Activated CD4-positive, alpha-beta T cell treated with anti-CD3 and anti-CD28 coated beads, Interleukin-10, Interleukin-2, amounts not matched to agents 100 ng/mL and 50 ng/mL, durations not matched to agents 16 hours and 8 hours (primary cell): ENCODE data around the gene KMT2B.
"Not testable (repeated sequence)": the region's sequence is repeated elsewhere in the genome, so short reads cannot be mapped to it uniquely, and the experiment has no call there.

Experiments
- DNase-seq: peaks from one replicate; pipeline ENCODE4 v3.0.0-alpha.2; 2020

Gene KMT2B

DNA sequence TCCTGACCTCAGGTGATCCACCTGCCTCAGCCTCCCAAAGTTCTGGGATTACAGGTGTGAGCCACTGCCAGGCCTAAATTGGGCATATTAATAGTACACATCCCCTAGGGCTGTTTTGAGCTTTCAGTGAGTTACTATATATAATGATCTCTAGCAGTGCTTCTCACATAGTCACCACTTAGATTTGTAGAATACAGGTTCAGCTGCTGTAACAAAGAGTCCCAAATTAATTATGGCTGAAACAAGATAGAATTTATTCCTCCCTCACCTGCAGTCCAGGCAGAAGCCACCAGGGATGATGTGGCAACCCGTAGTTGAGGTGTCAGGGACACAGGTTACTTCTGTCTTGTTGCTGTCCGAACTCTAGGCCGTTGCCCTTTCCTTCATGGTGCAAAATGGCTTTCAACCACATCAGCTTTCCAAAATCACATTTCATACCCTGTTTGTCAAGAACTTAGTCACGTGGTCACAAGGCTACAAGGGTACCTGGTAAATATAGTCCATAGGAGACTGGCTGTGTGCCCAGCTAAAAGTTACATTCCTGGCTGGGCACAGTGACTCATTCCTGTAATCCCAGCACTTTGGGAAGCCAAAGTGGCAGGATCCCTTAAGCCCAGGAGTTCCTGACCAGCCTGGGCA is 43.0 kb downstream of the KMT2B start:
- DNase-seq, result no peak

DNA sequence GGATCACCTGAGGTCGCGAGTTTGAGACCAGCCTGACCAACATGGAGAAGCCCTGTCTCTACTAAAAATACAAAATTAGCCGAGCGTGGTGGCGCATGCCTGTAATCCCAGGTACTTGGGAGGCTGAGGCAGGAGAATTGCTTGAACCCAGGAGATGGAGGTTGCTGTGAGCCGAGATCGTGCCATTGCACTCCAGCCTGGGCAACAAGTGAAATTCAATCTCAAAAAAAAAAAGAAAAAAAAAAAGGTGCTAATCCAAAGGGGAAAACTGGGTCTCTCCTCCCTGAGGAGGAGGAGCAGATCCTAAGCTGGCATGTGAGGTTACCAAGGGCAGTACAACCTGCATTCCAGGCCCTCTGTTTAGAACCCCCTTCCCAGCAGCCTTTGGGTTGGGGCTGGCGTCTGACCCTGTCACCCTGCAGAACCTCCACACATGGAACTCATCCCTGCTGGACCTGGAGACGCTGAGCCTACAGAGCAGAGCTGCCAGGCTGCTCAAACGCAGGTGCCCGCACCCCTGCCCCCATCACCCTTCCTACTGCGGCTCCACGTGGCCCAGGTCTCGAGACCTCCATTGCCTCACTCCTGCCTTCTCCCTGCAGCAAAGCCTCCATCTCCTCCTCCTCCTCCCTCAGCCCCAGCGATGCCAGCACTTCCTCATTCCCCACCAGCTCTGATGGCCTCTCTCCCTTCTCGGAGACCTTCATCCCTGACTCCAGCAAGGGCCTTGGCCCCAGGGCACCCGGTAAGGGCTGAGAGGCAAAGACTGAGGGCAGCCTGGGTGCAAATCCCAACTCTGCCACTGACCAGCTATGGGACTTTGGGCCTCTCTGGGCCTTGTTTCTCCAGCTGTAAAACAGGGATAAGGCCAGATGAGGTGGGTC is 46.9 kb downstream of the KMT2B start:
- no peak for DNase-seq

DNA sequence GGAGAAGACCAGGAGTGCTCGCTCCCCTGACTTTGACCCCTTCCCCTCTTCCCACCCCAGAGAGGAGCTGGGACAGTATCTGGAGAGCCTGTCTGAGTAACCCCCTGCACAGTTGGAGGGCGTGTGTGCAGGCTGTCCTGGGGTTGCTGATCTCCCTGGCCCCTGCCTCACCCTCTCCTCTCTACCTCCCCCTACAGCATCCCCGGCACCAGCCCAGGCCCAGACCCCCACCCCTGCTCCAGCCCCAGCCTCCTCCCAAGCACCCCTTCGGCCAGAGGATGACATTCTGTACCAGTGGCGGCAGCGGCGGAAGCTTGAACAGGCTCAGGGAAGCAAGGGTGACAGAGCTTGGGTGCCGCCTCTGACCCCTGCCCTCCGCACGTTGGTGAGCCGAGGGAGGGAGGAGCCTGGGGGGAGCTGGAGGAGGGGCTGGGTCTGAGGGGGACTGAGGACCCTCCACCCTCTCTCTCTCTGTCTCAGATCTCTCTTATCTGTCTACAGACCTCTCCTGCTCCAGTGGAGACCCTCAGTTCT is 48.8 kb downstream of the KMT2B start:
- no peak for DNase-seq

DNA sequence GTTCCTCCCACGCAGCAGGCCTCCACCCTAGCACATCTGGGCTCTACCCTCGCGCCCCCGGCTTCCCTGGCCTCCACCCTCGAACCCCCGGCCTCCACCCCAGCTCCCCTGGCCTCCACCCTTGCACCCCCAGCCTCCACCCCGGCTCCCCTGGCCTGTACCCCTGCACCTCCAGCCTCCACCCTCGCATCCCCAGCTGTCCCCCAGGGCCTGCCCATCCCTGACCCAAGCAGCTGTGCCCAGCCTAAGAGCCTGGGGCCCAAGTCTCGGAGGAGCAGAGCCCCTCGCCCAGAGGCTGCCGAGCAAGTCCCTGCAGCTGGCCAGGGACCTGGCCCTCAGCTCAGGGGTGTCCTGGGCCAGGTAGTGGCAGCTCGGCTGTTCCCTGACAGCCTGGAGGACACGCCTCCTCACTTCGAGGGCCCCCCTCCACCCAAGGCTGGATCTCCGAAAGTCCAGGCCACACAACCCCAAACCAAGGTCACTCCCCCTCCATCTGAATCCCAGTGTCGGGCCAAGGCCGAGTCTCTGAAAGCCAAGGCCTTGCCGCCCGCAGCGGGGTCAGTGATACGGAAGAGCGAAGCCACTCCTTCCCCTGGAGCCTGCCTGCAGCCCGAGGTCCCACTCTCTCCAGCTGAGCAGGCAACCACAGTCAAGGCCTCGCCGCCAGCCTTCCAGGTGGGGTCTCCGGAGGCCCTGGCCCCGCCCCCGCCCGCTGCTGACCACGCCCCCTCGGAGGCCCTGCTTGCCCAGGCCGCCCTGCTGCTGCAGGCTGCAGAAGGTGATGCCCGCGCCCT is 49.7 kb downstream of the KMT2B start:
- DNase-seq, result no peak

DNA sequence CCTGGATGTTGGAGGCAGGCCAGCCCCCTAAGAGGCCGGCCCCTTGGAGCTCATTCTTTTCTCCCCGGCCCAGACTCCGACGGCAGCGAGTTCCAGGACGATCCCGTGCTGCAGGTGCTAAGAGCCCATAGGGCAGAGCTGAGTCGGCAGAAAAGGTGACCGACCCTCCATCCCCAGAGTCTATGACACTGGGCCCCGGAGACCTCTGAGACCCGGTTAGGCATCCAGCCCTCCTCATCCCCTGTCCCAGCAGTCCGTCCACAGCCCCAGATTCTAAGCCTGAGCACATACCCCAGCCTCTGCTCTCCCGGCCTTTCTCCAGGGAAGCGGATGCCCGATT is 50.2 kb downstream of the KMT2B start:
- no peak for DNase-seq

DNA sequence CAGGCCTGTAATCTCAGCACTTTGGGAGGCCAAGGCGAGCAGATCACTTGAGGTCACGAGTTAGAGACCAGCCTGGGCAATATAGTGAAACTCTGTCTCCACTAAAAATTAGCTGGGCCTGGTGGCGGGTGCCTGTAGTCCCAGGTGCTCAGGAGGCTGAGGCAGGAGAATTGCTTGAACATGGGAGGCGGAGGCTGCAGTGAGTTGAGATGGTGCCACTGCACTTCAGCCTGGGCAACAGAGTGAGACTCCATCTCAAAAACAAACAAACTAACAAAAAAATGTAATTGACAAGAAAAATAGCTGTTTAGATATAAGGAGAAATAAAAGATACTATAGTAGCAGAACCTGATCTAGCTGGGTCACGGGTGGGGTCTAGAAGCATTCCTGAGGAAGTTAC is 54.6 kb downstream of the KMT2B start:
- not testable (repeated sequence) for DNase-seq

DNA sequence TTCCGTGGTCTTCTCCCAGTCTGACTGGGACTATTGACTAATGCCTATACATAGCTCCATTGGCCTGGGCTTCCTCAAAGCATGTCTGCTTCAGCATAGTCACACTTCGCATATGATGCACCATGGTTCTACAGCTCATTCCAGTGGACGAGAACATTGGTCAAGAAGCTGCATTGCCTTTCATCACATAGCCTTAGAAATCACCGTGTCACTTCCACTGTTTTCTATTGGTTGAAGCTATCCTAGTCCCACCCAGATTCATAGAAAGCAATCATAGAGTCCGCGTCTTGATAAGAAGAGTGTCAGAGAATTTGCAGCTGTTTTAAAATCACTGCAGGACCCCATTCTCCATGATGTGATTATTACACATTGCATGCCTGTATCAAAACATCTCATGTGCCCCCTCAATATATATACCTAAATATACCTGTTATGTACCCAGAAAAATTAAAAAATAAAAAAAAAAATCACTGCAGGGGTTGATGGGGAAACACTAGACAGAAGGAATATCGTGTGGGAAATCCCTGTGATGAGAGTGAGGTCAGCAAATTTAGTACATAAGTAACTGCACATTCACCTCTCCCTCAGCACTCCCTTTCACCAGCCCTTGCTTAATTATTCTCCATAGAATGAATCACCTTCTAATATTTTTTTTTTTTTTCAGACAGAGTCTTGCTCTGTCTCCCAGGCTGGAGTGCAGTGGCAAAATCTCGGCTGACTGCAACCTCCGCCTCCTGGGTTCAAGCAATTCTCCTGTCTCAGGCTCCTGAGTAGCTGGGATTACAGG is 55.4 kb downstream of the KMT2B start:
- no peak for DNase-seq

DNA sequence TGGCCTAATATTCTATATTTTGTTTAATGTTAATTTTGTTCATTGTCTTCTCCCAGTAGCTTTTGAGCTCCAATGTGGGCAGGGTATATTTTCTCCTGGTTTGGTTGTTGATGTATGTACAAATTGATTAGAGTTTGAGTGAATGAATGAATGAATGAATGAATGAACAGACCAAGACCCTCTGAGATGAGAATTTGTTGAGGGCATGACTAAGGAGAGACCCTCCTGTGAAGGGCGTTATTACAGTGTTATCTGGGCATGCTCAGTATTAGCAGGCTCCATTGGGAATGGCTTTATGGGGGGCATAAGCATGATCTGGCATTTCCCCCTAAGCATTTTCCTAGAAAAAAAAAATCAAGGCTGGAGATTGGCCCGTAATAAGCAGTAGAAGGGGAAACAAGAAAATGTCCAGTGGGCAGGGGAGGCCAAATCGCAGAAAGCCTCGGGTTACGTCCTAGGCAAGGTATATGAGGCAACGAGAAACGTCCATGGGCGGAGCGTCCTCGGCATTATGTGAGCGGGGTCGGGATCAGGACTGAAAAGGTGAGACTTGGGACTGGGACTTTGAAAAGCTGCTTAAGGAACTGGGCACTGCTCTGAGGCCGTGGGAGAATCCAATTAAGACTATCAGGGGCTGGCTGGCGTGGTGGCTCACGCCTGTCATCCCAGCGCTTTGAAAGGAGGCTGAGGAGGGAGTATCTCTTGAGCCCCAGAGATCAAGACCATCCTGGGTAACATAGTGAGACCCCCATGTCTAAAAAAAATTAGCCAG is 56.7 kb downstream of the KMT2B start:
- DNase-seq, result no peak

DNA sequence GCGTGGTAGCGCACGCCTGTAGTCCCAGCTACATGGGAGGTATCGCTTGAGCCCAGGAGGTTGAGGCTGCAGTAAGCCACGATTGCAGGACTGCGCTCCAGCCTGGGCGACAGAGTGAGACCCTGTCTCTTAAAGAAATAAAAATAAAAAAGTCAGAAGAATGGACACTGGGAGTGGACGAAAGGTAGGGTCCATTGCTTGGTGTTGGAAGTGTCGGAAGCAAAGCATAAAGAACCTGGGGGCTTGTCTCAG is 57.2 kb downstream of the KMT2B start:
- DNase-seq, result no peak

DNA sequence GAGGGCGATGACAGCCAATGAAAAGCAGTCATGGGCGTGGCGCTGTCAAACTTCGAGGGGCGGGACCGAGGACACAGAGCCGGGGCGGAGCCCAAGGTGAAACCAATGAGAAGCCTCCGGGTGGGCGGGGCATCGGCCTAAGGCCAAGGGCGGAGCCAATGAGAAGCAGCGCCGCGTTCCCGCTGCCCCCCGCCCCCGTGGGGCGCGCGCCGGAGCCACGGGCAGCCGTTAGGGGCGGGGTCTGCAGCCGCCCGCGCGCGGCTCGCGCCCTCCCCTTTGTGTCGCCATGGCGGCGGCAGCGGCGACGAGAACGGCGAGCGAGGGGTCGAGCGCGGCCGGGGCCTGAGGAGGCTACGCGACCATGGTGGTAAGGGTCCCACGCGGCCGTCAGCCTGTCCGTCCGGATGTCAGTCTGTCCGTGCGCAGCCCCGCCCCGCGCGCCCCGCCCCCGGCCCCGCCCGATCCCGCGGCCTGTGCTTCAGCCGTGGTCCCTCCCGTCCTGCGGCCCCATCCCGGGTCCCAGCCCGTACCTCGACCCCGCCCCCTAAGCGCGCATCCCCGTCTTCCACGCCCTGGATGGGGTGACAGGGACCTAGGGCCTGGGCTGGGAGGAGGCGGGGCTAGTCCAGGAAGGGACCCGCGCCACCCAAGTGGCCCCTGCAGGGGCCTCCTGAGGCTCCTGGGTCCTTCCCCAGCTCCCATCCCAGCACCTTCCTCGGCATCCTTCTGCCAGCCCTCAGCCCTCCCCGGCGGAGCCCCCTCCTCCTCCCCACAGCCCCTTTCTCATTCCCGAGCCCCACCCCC is 57.7 kb downstream of the KMT2B start, which contains the start of gene ARHGAP33:
Gene ARHGAP33 (plus strand): TSS at position 267 of the 804 bp plus-strand sequence. CDS start 95 bp downstream, at position 362.
- DNase-seq, result peak; percentile 99

DNA sequence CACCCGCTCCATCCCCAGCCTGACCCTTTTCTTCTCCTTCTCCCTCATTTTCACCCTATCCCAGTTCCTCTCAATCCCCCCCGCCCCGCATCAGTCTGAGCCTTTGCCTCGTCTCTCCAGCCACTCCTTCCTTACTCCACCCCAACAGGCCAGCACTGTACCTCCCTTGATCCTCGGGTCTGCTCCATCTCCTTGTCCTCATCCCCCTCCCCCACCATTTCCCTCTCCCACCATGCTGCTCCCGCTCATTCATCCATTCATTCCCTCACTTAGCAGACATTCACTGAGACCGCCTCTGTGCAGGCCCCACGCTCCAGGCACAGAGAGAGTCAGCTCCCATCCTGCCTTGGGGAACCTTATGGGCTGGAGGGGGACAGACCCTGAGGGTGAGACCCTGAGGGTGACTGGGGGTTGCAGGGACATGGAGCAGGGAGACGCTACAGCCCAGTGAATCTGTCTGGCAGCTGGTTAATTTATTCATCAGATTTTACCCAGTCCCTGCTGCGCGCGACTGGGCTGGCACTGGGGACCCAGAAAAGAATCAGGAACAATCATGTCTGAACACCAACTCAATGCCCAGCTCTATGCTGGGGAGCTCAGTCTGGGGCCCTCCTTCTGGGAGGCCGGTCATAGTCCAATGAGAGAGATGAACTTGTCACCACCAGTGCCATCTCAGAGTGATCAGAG is 58.4 kb downstream of the KMT2B start:
- no peak for DNase-seq

DNA sequence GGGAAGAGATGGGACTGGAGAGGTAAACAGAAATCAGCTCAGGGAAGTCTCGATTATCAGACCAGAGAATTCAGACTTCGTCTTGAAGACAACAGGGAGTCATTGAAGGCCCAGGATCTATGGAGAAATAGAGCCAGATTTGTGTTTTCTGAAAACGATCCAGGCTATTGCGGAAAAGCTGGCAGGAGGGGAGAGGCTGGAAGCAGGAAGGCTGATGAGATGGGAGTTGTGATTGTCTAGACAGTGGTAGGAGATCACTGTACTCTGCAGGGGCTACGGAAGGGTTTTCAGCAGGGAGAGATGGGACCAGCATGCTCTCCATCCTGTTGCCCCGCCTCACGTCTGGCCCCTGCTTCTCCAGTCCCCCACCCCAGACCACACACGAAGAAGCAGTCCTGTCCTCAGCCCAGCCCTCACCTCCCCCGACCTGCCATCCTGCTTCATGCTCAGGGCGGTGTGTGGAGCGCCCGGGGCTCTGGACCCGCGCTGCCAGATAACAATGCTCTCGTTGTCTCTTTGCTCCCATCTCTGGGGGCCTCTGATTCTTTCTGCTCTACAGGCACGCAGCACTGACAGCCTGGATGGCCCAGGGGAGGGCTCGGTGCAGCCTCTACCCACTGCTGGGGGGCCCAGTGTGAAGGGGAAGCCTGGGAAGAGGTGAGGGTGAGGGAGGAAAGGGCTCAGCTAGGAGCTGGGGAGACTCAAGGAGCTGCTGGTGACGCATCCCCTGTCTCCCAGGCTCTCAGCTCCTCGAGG is 59.5 kb downstream of the KMT2B start:
- DNase-seq, result no peak

DNA sequence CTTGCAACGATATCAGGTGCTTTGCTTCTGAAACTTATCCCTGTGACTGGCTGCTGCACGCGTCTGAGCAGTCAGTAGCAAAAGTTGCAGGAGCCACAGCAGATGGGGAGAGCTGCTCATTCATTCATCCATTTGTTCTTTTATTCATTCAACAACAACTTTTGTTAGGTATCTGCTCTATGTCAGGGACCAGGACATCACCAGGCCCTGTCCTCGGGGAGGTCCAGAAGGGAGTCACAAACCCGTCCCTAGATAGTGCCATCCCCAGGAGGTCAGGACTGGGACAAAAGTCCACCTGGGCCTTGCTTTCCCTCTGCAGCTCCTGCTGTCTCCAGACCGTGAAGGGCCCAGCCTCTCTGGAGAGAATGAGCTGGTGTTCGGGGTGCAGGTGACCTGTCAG is 60.2 kb downstream of the KMT2B start:
- DNase-seq, result no peak

DNA sequence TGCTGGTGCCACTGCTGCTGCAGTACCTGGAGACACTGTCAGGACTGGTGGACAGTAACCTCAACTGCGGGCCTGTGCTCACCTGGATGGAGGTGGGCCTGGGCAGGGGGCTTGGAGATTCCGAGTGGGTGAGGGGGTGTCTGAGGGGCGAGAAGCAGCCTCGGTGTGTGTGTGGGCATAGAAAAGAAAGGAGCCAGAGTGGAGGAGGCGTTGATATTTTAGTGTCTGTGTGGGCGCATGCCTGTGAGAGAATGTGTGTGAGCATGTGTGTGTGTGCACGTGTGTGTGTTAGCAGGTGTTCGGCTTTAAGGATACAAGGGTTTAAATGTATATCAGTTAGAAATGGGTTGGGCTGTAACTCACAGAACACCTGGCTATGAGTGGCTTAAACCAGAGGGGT is 61.2 kb downstream of the KMT2B start:
- no peak for DNase-seq

DNA sequence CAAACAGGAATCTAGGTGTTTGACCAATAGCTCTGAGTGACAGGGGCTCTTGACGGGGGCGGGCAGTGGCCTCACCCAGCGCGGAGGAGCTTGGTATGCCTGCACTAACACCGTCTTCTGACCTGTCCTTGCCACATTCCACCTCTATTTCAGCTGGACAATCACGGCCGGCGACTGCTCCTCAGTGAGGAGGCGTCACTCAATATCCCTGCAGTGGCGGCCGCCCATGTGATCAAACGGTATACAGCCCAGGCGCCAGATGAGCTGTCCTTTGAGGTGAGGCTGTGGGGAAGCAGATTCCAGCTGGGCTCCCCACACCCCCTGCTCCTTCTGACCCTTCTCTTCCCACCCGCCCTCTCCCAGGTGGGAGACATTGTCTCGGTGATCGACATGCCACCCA is 62.3 kb downstream of the KMT2B start:
- no peak for DNase-seq

DNA sequence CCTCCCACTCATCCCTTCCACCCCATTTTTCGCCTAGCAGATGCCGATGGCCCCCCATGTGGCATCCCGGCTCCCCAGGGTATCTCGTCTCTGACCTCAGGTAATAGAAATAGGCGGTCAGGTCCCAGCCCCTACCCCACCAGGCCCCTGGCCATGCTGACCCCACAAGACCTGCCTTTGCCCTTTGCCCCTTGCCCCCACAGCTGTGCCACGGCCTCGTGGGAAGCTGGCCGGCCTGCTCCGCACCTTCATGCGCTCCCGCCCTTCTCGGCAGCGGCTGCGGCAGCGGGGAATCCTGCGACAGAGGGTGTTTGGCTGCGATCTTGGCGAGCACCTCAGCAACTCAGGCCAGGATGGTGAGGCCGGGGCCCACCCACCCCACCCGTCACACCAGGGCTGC is 62.9 kb downstream of the KMT2B start:
- no peak for DNase-seq

DNA sequence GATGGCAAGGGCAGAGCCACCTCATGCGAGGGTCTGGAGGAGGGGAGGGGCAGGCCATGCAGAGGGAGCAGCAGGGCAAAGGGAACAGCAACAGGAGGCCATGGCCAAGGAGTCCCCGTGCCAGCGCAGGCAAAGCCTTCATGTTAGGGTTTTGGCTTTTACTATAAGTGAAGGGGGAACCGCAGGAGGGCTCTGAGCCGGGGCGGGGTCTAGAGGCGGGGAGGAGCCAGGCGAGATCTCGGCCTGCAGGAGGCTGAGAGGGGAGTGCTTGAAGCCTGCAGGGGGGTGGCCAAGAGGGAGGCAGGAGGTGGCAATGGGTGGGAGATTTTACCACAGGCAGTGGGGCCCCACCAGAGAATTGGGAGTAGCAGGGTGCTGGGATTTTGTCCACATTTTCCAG is 63.8 kb downstream of the KMT2B start:
- no peak for DNase-seq

DNA sequence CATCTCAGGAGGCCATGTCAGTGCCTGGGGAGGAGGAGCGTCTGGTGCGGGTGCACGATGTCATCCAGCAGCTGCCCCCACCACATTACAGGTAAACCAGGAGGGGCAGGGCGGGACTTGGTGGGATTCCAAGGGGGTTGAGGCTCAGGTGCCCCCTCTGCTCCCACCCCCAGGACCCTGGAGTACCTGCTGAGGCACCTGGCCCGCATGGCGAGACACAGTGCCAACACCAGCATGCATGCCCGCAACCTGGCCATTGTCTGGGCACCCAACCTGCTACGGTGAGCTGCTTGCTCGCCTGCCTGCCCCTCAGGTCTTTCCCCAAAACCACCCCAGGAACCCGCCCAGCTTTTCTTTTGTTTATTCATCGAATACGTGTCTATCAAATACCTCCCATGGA is 64.8 kb downstream of the KMT2B start:
- no peak for DNase-seq

DNA sequence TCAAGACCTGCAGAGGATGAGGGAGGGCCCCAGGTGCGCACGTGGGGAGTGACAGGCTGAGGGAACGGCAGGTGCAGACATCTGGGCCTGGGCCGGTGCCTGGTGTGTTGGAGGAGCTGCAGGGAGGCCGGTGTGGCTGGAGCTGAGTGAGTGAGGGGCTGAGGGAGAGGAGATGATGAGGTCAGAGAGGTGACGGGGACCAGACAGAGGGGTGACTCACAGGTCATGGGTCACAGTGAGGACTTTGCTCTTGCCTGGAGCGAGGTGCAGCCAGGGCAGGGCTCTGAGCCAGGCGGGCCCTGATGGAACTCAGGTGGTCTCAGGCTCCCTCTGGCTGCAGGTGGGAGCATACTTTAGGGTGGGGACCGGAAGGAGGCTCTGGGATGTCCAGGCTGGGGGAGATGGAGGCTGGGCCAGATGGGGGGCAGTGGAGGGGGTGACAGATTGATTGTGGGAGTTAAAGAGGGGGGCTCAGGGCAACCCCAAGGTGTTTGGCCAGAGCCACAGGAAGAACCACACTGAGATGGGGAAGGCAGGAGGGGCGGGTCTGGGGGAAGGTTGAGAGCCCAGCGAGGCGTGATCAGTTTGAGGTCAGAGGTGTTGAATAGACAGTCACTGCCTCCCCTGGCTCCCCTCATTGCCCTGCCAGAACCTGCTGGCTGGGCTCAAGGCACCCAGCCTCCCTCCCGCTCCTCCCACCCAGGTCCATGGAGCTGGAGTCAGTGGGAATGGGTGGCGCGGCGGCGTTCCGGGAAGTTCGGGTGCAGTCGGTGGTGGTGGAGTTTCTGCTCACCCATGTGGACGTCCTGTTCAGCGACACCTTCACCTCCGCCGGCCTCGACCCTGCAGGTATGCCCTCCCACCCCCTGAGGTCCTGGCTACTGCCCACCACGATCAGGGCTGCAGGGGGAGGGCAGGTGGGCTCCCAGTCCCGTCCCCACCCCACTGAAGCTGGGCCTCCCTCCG is 65.9 kb downstream of the KMT2B start:
- DNase-seq, result no peak
